Renal pelvis (tissue), 4 donors: ENCODE measurements around the gene IFIT3. TPM values are rescaled to one million over a fixed set of nuclear protein-coding genes. Genes with fewer than 3 reads are reported as not detected.
"Not testable (repeated sequence)": the region's sequence is repeated elsewhere in the genome, so short reads cannot be mapped to it uniquely, and the experiment has no call there.

Source experiments
- DNase-seq: peaks from one replicate; pipeline ENCODE4 v3.0.0-alpha.2; 2013
- polyA plus RNA-seq, 3 donors: library from polyadenylated mRNA; unstranded; fragments of 120-200 nt; gene quantifications; one replicate each; pipeline ENCODE4 v1.2.1, GENCODE V29; 2013; ENCODE audit not compliant: insufficient read length in 3 of 3

The IFIT3 gene
- polyA plus RNA-seq, 3 donors, result 10.5 to 14.8 (median 11.0) TPM

DNA sequence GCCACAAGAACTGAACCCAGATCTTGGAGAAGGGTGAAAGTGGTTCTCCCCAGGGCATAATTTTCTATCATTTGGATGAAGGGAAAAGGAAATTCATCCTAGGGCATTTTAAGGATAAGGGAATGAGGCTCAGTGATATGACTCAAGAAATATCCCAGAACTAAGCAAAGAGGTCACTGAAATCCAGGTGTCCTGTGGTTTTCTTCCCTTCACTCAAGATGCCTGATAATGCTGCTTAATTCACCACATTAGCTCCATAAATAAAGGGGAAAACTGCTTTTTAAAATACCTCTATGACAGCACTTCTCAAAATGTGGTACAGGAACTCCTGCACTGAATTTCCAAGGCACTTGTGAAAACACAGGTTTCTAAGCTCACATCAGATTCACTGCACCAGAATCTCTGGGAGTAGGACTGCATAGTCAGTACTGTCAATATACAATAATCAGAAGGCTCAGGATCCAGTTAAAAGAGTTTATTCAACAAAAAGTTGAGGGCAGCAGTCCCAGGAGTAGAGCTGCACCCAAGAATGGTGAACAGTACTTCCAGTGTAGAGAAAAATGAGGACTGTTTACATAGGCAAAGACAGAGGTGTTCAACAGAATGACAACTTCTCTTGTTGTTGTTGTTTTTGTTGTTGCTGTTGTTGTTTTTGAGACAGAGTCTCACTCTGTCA lies 2.9 kb downstream of the IFIT3 start:
- DNase-seq, result no peak

DNA sequence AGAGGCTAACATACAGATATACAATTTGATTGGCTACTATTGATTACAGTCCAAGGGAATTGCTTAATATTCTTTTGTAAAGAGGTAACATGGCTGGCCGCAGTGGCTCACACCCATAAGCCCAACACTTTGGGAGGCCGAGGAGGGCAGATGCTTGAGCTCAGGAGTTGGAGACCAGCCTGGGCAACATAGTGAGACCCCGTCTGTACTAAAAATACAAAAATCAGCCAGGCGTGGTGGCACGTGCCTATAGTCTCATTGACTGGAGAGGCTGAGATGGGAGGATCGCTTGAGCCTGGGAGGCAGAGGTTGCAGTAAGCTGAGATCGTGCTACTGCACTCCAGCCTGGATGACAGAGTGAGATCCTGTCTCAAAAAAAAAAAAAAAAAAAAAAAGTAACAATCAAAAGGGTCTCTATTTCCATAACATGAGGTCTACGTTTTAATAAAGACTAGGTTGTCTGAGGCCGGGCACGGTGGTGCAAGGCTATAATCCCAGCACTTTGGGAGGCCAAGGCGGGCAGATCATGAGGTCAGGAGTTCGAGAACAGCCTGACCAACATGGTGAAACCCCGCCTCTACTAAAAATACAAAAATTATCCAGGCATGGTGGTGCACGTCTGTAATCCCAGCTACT lies 3.8 kb downstream of the IFIT3 start:
- DNase-seq, result not testable (repeated sequence)

GRCh38 chr10:89332123-89332633 lies 4.4 kb downstream of the IFIT3 start:
- no peak for DNase-seq

- DNase-seq, result no peak
These were observed 7.4 kb downstream of the IFIT3 start for GRCh38 chr10:89335226-89335625.

GRCh38 chr10:89336241-89336640 lies 8.4 kb downstream of the IFIT3 start:
- no peak for DNase-seq

DNA sequence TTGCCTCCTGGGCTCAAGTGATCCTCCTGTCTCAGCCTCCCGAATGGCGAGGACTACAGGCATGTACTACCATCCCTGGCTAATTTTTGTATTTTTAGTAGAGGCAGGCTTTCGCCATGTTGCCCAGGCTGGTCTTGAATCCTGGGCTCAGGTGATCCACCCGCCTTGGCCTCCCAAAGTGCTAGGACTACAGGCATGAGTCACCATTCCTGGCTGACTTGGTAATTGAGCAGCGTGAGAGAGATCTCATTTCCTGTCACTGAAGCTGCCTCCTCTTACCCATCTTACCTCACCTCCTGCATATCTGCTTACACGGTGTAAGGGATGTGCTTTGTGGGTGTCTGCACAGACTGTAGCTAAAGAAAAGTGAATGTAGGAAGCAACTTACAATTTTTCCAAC lies 9.7 kb downstream of the IFIT3 start:
- no peak for DNase-seq

DNA sequence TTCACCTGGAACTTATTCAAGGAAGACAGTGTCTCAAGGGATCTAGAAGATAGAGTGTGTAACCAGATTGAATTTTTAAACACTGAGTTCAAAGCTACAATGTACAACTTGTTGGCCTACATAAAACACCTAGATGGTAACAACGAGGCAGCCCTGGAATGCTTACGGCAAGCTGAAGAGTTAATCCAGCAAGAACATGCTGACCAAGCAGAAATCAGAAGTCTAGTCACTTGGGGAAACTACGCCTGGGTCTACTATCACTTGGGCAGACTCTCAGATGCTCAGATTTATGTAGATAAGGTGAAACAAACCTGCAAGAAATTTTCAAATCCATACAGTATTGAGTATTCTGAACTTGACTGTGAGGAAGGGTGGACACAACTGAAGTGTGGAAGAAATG lies 10.9 kb downstream of the IFIT3 start:
- no peak for DNase-seq

DNA sequence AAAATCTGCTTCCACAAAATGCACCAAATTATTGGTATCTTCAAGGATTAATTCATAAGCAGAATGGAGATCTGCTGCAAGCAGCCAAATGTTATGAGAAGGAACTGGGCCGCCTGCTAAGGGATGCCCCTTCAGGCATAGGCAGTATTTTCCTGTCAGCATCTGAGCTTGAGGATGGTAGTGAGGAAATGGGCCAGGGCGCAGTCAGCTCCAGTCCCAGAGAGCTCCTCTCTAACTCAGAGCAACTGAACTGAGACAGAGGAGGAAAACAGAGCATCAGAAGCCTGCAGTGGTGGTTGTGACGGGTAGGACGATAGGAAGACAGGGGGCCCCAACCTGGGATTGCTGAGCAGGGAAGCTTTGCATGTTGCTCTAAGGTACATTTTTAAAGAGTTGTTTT lies 12.1 kb downstream of the IFIT3 start:
- DNase-seq, result no peak

DNA sequence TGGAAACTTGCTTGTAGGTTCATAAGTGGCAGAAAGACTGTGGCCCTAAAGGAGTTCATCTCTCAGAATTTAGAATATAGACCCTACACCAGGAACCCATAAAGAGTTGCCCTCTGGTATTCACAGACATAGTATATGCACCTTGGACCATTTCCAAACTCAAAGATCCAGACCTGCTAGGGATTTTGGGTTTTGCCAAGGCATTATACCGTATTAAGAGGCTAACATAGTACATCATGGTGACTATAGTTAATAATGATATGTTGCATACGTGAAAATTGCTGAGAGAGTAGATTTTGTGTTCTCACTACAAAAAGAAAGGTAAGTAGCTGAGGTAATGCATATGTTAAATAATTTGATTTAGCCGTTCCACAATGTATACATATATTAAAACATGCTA lies 13.9 kb downstream of the IFIT3 start:
- no peak for DNase-seq

DNA sequence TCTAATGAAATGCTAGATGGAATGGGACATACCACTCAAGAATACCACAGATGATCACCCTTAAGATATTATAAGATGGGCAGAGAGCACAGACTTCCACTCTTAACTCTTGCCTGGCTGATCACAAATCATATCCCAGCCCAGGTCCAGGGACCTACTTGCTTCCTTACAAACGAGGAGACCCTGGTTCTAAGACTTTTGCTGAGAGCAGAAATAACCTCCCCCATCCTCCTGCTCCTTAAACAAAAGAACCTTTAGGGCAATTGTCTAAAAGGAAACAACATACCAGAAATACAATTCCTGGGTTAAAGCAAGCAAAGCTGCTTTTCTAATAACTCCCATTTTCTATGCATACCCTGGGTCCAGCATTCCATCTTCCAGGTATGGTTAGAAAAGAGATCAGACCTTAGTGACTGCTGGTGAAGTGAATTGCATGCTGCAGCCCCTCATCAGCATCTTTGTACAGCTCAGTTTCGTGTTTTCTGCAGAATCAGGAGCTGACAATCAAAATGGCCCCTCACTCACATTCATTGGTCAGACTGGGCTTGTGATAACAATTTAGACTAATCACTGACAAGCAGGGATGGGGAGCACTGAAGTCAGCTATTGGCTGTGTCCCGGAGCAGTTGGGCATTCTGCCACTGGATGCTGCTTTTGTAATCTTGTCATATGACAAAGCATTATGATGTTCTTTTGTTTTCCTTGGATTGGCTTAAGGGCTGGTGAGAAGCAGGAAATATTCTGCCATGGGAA lies 14.6 kb downstream of the IFIT3 start:
- DNase-seq, result no peak

DNA sequence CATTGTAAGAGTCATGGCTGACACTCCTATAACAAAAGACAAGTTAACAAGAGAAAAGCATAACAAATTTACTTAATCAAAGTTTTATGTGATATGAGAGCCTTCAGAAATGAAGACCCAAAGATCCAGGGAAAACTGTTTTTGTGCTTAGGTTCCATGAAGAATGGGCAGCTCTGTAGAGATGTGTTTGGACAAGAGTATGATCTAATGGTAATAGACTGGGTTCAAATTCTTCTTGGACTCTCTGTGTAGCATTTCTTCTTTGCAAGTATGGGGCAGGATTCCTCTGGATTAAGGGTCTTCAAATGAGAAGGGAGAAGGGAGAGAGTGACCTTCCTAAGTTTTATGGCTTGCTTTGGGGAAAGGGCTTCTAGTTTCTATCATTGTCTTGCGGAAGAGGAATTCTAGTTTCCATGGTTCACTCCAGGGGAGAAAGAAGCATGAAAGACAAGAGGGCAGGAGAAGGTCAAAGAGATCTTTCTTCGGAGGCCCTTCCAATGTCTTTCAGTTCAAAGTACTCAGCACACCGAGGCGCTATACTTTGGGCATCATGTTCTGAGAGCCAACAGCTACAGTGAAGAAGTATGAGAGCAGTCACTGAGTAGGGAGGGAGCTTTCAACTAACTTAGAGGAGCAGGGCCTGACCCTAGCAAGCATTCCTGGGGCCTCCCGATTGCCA lies 15.4 kb downstream of the IFIT3 start:
- no peak for DNase-seq

- DNase-seq, result no peak
These were observed 16.4 kb downstream of the IFIT3 start for GRCh38 chr10:89344156-89344555.

DNA sequence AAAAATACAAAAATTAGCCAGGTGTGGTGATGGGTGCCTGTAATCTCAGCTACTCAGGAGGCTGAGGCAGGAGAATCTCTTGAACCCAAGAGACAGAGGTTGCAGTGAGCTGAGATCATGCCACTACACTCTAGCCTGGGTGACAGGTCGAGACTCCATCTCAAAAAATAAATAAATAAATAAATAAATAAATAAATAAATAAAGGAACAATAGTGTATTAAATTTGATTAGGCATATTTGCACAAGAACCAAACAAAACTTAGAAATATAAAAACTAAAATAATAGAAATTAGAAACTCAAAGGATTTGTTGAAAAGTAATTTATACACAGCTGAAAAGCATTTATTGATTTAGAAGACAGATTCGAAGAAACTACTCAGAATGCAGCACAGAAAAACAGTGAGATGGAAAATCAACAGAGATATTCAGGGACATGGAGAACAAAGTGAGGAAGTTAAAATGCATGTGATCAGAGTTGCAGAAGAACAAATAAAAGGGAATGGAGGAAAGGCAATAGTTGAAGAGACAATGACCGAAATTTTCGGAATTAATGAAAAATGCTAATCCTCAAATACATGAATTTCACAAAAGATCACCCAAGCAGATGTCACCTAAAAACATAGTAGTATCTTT lies 17.7 kb downstream of the IFIT3 start:
- DNase-seq, result no peak

GRCh38 chr10:89346405-89347254 lies 18.8 kb downstream of the IFIT3 start:
- DNase-seq, result no peak

- DNase-seq, result no peak
These were observed 20.1 kb downstream of the IFIT3 start for GRCh38 chr10:89347701-89348457.

DNA sequence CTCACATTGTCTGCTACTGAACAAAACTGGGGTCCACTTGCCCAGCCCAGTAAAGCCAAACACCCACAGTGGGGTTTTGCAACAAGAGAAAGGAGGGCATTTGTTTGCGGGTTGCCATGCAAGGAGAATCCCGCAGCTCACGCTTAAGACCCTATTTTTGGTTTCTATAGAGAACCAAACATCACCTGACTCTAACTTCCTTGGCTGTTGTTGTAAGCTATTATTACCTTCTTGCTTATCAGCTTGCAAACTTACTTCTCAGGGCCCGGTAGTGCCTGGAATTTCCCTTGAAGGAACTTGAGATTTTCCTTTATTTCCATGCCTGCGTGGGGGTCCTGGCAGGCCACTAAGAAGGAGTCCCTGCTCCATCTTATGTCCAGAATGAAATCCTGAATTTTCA lies 20.7 kb downstream of the IFIT3 start:
- DNase-seq, result no peak

DNA sequence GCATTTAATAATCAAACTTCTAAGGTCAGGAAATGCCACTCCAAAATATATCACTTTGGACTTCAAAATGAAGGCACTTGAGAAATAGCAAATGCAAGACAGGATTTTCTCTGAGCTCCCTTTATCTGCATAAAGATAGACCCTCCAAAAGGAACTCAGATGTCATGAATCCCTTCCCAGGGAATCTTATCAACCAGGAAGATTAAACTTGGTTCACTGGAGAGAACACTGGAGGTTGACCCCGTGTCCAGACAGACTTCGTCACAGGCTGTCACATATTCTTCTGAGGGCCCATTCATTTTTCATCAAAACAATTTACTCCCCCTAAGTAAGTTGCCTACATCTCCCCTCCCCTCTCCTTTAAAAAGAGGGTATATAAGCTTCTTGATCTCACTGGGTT lies 21.2 kb downstream of the IFIT3 start:
- DNase-seq, result no peak

- not testable (repeated sequence) for DNase-seq
These were observed 23.0 kb downstream of the IFIT3 start for GRCh38 chr10:89350631-89351315.

DNA sequence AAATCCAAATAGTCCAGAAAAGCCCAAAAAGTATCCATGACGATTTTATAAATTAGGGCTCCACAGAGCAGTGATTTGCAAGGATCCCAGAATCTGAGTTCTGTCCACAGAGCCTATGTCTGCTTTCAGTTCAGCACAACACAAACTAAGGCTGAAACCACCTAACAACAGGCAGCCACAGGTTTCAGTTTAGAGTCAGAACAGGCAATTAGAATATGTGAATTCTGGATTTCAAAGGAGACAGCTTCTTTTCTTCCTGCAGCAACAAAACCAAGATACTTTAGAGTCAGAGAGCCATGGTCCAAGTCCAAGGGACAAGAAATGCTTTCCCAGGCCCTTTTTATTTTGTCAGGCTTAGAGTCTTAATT lies 23.6 kb downstream of the IFIT3 start:
- DNase-seq, result no peak
